NCI-H2081 (cell line): ENCODE measurements around the gene PI4KA.
"Not testable (repeated sequence)": the region's sequence is repeated elsewhere in the genome, so short reads cannot be mapped to it uniquely, and the experiment has no call there.

Experiments used
- DNase-seq, 2 experiments: peaks; one replicate each; lab custom pipeline; 2025; lab: John Stamatoyannopoulos, UW

The PI4KA gene

GRCh38 chr22:20694256-20694655 lies 164.4 kb downstream of the PI4KA start:
- DNase-seq, result not testable (repeated sequence)

GRCh38 chr22:20692926-20693325 lies 165.7 kb downstream of the PI4KA start:
- DNase-seq, result not testable (repeated sequence)

GRCh38 chr22:20690586-20691317 lies 167.9 kb downstream of the PI4KA start:
- not testable (repeated sequence) for DNase-seq

- not testable (repeated sequence) for DNase-seq
These were observed 171.0 kb downstream of the PI4KA start for GRCh38 chr22:20687356-20688172.

- DNase-seq, result not testable (repeated sequence)
These were observed 172.8 kb downstream of the PI4KA start for GRCh38 chr22:20685764-20686163.

GRCh38 chr22:20678792-20679435 lies 179.7 kb downstream of the PI4KA start:
- not testable (repeated sequence) for DNase-seq

- DNase-seq, result no peak
These were observed 180.8 kb downstream of the PI4KA start for GRCh38 chr22:20677684-20678242.

GRCh38 chr22:20675613-20676012 lies 183.0 kb downstream of the PI4KA start:
- DNase-seq, result not testable (repeated sequence)

- no peak for DNase-seq
These were observed 183.6 kb downstream of the PI4KA start for GRCh38 chr22:20674998-20675397.

GRCh38 chr22:20673295-20674195 lies 185.1 kb downstream of the PI4KA start:
- no peak for DNase-seq

- no peak for DNase-seq
These were observed 185.9 kb downstream of the PI4KA start for GRCh38 chr22:20672732-20673131.

- DNase-seq, result no peak
These were observed 186.6 kb downstream of the PI4KA start for GRCh38 chr22:20672082-20672424.

- no peak for DNase-seq
These were observed 187.1 kb downstream of the PI4KA start for GRCh38 chr22:20671409-20672081.

- DNase-seq, result not testable (repeated sequence)
These were observed 188.0 kb downstream of the PI4KA start for GRCh38 chr22:20670457-20671261.

GRCh38 chr22:20669884-20670283 lies 188.7 kb downstream of the PI4KA start:
- not testable (repeated sequence) for DNase-seq

- not testable (repeated sequence) for DNase-seq
These were observed 189.1 kb downstream of the PI4KA start for GRCh38 chr22:20669471-20669870.

GRCh38 chr22:20668769-20669168 lies 189.8 kb downstream of the PI4KA start:
- not testable (repeated sequence) for DNase-seq

- DNase-seq, result not testable (repeated sequence)
These were observed 190.4 kb downstream of the PI4KA start for GRCh38 chr22:20668226-20668625.

- DNase-seq, result not testable (repeated sequence)
These were observed 191.1 kb downstream of the PI4KA start for GRCh38 chr22:20667548-20667947.

GRCh38 chr22:20666560-20666959 lies 192.1 kb downstream of the PI4KA start:
- no peak for DNase-seq
